A673 (cell line): ENCODE measurements around the gene EGFR. TPM values are rescaled to one million over a fixed set of nuclear protein-coding genes. Genes with fewer than 3 reads are reported as not detected.

Experiments
- BruUV-seq: library from RNA; stranded (reverse); fragments of 400-500 nt; replicated peaks from 2 replicates; lab custom pipeline; 2021; lab: Mats Ljungman, UMichigan
- CTCF ChIA-PET: fragments of 300-600 bp; sonication (Branson Sonifier 250); formaldehyde crosslinking; loops from one replicate; lab custom pipeline; 2022; ENCODE audit warnings: antibody characterized with exemption; lab: Charles Lee
- POLR2A ChIA-PET: fragments of 300-600 bp; sonication (Branson Sonifier 250); formaldehyde crosslinking; loops from one replicate; lab custom pipeline; 2022; ENCODE audit warnings: antibody characterized with exemption; ENCODE audit not compliant: low non-redundant PET; lab: Charles Lee
- DNase-seq: peaks from one replicate; pipeline ENCODE4 v3.0.0-alpha.2; 2015; ENCODE audit warnings: low spot score
- H3K27ac ChIP-seq: fragments of 200-600 bp; sonication (generic); 2 replicates; pipeline ENCODE4 v1.5.1; 2016; ENCODE audit warnings: mixed run types, low read depth, mild to moderate bottlenecking, mixed read lengths, antibody characterized with exemption, low read length; ENCODE audit not compliant: poor library complexity, severe bottlenecking
- H3K27me3 ChIP-seq: fragments of 200-600 bp; sonication (generic); replicated peaks from 2 replicates; pipeline ENCODE4 v1.6.1; 2017; ENCODE audit warnings: mixed run types, low read depth, mild to moderate bottlenecking, mixed read lengths, antibody characterized with exemption, low read length; ENCODE audit not compliant: insufficient read depth, poor library complexity
- H3K36me3 ChIP-seq: fragments of 200-600 bp; sonication (generic); 2 replicates; pipeline ENCODE4 v1.6.1; 2016; ENCODE audit warnings: mixed run types, mild to moderate bottlenecking, mixed read lengths, antibody characterized with exemption, low read length; ENCODE audit not compliant: insufficient read depth, poor library complexity, severe bottlenecking
- H3K4me1 ChIP-seq: fragments of 200-600 bp; sonication (generic); 2 replicates; pipeline ENCODE4 v1.6.1; 2017; ENCODE audit warnings: mixed run types, mild to moderate bottlenecking, mixed read lengths, antibody characterized with exemption, low read length; ENCODE audit not compliant: insufficient read depth, poor library complexity, severe bottlenecking
- H3K4me3 ChIP-seq: fragments of 200-600 bp; sonication (generic); 2 replicates; pipeline ENCODE4 v1.5.1; 2016; ENCODE audit warnings: low read depth, mixed run types, mild to moderate bottlenecking, mixed read lengths, low read length; ENCODE audit not compliant: poor library complexity, severe bottlenecking
- H3K9me3 ChIP-seq: fragments of 200-600 bp; sonication (generic); 2 replicates; pipeline ENCODE4 v1.6.1; 2016; ENCODE audit warnings: mixed run types, low read depth, mild to moderate bottlenecking, mixed read lengths, antibody characterized with exemption, low read length; ENCODE audit not compliant: poor library complexity, severe bottlenecking
- EZH2 ChIP-seq: fragments of 200-600 bp; sonication (generic); IDR thresholded peaks from 2 replicates; pipeline ENCODE4 v1.6.1; 2017; ENCODE audit warnings: borderline replicate concordance, low read depth, mild to moderate bottlenecking, mixed read lengths, antibody characterized with exemption, low read length; ENCODE audit not compliant: poor library complexity, severe bottlenecking
- intact Hi-C: fragments of 100-400 bp; cut with micrococcal nuclease; formaldehyde crosslinking; loops from one replicate; pipeline ENCODE4 v1.10.0; 2022; ENCODE audit not compliant: unreplicated experiment
- total RNA-seq: library from RNA; stranded (reverse); gene quantifications from 2 replicates; pipeline ENCODE4 v1.2.3, GENCODE V29; 2021
- TF ChIP-seq, protein P1 (sequence below): fragments of 300-800, 200-600 bp; sonication (generic); conservative IDR thresholded peaks from 2 replicates; pipeline ENCODE4 v1.5.1; 2017; ENCODE audit warnings: low read depth, mild to moderate bottlenecking, antibody characterized with exemption, low read length, moderate library complexity, mixed read lengths

EGFR gene
- total RNA-seq, 1 experiment from 2014 or later, result 0.84 TPM

DNA sequence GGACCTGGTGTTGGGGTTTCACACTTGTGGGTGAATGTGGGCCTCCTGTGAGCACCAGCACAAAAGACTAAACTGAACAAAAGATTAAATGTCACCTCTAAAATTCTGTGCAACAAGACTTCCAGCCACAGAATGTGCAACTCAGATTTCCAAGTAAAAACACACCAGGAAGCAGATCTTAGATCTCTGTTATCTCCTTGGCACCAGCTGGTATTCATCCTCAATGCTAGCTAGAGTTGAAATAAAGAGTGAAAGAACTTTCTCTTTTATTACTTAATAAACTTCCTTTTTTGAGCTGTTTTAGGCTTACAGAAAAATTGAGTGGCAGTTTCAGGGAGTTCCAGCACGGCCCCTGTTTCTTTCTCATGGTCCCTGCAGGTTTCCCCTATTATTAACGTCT, 40.2 kb downstream of the EGFR start:
- BruUV-seq, result no TSS peak
- no peak for DNase-seq
- POLR2A ChIA-PET, result no interaction called here
- intact Hi-C loops, result no loop called here
- Histone ChIP-seq H3K27me3 (no peaks in the 10 kb centered on the region), H3K4me3 (no peak overlapping the region), H3K4me1 (peaks cover 5% of the 10 kb centered on the region), H3K36me3 (no peaks in the 10 kb centered on the region), H3K27ac (no peak overlapping the region), H3K9me3 (no peaks in the 10 kb centered on the region)
- TF ChIP-seq, protein P1, sequence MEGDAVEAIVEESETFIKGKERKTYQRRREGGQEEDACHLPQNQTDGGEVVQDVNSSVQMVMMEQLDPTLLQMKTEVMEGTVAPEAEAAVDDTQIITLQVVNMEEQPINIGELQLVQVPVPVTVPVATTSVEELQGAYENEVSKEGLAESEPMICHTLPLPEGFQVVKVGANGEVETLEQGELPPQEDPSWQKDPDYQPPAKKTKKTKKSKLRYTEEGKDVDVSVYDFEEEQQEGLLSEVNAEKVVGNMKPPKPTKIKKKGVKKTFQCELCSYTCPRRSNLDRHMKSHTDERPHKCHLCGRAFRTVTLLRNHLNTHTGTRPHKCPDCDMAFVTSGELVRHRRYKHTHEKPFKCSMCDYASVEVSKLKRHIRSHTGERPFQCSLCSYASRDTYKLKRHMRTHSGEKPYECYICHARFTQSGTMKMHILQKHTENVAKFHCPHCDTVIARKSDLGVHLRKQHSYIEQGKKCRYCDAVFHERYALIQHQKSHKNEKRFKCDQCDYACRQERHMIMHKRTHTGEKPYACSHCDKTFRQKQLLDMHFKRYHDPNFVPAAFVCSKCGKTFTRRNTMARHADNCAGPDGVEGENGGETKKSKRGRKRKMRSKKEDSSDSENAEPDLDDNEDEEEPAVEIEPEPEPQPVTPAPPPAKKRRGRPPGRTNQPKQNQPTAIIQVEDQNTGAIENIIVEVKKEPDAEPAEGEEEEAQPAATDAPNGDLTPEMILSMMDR, result no peak
- no peak for TF ChIP-seq EZH2
- CTCF ChIA-PET, result no interaction called here

DNA sequence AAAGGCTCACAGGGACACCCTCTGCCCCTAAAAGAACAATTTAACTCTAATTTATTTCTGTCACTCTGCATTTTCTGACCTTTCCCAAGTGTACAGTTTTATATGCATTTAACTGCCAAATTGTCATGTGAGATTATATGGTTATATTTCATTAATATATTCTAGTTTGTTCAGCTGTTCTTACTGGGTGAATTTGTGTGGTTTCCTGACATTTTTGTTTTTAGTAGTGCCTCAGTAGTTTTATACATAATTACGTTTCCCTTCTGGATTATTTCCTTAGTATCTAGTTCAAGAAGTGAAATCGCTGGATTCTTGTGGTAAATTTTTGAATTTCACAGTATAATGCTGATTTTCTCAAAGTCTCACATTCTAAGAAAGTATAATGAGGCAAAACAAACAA, 41.3 kb downstream of the EGFR start:
- no peak for DNase-seq
- ChIA-PET POLR2A (no interaction called here), CTCF (no interaction called here)
- no peaks in the 10 kb centered on the region for H3K9me3 ChIP-seq
- intact Hi-C loops, result no loop called here
- H3K4me1 ChIP-seq, result peaks cover 13% of the 10 kb centered on the region
- H3K27ac ChIP-seq, result no peak overlapping the region
- H3K27me3 ChIP-seq, result no peaks in the 10 kb centered on the region
- no peaks in the 10 kb centered on the region for H3K36me3 ChIP-seq
- BruUV-seq, result no TSS peak
- H3K4me3 ChIP-seq, result no peak overlapping the region
- TF ChIP-seq EZH2, result no peak
- TF ChIP-seq, protein P1, result no peak

DNA sequence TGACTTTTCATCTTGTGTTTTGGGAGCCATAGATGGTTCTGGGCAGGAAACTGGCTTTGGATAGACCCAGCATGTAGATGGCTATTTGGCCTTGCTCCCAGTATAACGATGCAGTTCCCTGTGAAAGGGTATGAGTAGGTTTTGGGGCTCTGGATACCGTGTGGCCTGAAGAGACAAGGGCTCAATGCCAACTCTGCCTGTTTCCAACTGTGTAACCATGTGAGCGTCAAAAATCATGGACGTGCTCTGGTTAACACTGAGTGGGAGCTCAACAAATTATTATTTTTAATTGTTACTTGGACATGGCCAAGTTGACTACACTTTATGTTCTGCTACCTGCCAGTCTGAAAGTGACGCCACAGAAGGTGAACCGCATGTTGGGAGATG, 41.8 kb downstream of the EGFR start:
- H3K4me1 ChIP-seq, result peaks cover 19% of the 10 kb centered on the region
- no peak overlapping the region for H3K27ac ChIP-seq
- H3K27me3 ChIP-seq, result no peaks in the 10 kb centered on the region
- H3K9me3 ChIP-seq, result no peaks in the 10 kb centered on the region
- ChIA-PET POLR2A (no interaction called here), CTCF (no interaction called here)
- BruUV-seq, result no TSS peak
- H3K36me3 ChIP-seq, result no peaks in the 10 kb centered on the region
- DNase-seq, result no peak
- no peak for TF ChIP-seq EZH2
- TF ChIP-seq, protein P1, result no peak
- H3K4me3 ChIP-seq, result no peak overlapping the region
- intact Hi-C loops, result no loop called here
